Panc1 (cell line): ENCODE measurements around the gene IDUA.

Experiments
- CTCF ChIP-seq: fragments of 450-650 bp; IDR thresholded peaks from 2 replicates; pipeline ENCODE4 v1.5.1; 2017; ENCODE audit warnings: mild to moderate bottlenecking
- POLR2AphosphoS5 ChIP-seq: IDR thresholded peaks from 2 replicates; pipeline ENCODE4 v1.6.1; 2012; ENCODE audit warnings: mild to moderate bottlenecking, low read depth, low read length, moderate library complexity
- REST ChIP-seq, 2 experiments: IDR thresholded peaks; 2 replicates each; pipeline ENCODE4 v1.6.1; 2011 to 2012; ENCODE audit warnings: low read depth in 2 of 2, control low read depth in 1 of 2, low read length in 1 of 2, mild to moderate bottlenecking in 1 of 2, moderate library complexity in 1 of 2; ENCODE audit not compliant: insufficient read depth in 1 of 2
- TCF7L2 ChIP-seq: IDR thresholded peaks from 2 replicates; pipeline ENCODE4 v1.6.1; 2011; ENCODE audit warnings: mild to moderate bottlenecking, low read depth, low read length, inconsistent platforms

- TF ChIP-seq CTCF = no peak
- no peak for TF ChIP-seq POLR2AphosphoS5
- TF ChIP-seq REST (IDR thresholded peaks at IDR 0.05; ENCODE audit: insufficient read depth in 1 of 2, low read depth in 2 of 2, low read length in 1 of 2) = no peak
- TF ChIP-seq TCF7L2 = no peak
Observed at GRCh38 chr4:1027219-1027914, 40.5 kb downstream of the IDUA start.
